HG03439 (cell line): ENCODE measurements around the gene ATF3.
"Not testable (repeated sequence)": the region's sequence is repeated elsewhere in the genome, so short reads cannot be mapped to it uniquely, and the experiment has no call there.

ENCODE experiments used
- ATAC-seq: cut with Tn5 transposase; IDR thresholded peaks from one replicate; pipeline ENCODE4 v1.9.1; 2021; ENCODE audit warnings: mild to moderate bottlenecking, moderate library complexity; ENCODE audit not compliant: unreplicated experiment

ATF3 gene

GRCh38 chr1:212625781-212626450 is 17.4 kb downstream of the ATF3 start:
- ATAC-seq: no peak

GRCh38 chr1:212628046-212628445 is 19.5 kb downstream of the ATF3 start:
- ATAC-seq: no peak

GRCh38 chr1:212628813-212629415 is 20.4 kb downstream of the ATF3 start:
- no peak for ATAC-seq

GRCh38 chr1:212629450-212630157 is 21.0 kb downstream of the ATF3 start:
- no peak for ATAC-seq

- ATAC-seq: peak; percentile 80
These were observed 21.8 kb downstream of the ATF3 start for GRCh38 chr1:212630158-212630900.

- ATAC-seq: no peak
These were observed 24.6 kb downstream of the ATF3 start for GRCh38 chr1:212633161-212633560.

- no peak for ATAC-seq
These were observed 25.7 kb downstream of the ATF3 start for GRCh38 chr1:212634252-212634651.

- no peak for ATAC-seq
These were observed 26.6 kb downstream of the ATF3 start for GRCh38 chr1:212635141-212635631.

GRCh38 chr1:212637902-212638301 is 29.3 kb downstream of the ATF3 start:
- no peak for ATAC-seq

- ATAC-seq: no peak
These were observed 30.1 kb downstream of the ATF3 start for GRCh38 chr1:212638492-212639151.

GRCh38 chr1:212639524-212639923 is 31.0 kb downstream of the ATF3 start:
- ATAC-seq: not testable (repeated sequence)

GRCh38 chr1:212640223-212640878 is 31.8 kb downstream of the ATF3 start:
- ATAC-seq: no peak

GRCh38 chr1:212641956-212642355 is 33.4 kb downstream of the ATF3 start:
- ATAC-seq: no peak

- ATAC-seq: no peak
These were observed 35.3 kb downstream of the ATF3 start for GRCh38 chr1:212643877-212644276.

GRCh38 chr1:212644866-212645545 is 36.4 kb downstream of the ATF3 start:
- no peak for ATAC-seq

- ATAC-seq: no peak
These were observed 37.3 kb downstream of the ATF3 start for GRCh38 chr1:212645546-212646543.

- ATAC-seq: no peak
These were observed 38.0 kb downstream of the ATF3 start for GRCh38 chr1:212646588-212646987.

GRCh38 chr1:212647004-212647403 is 38.4 kb downstream of the ATF3 start:
- ATAC-seq: no peak
